Calu3 (cell line): ENCODE measurements around the gene KLHL21. TPM values are rescaled to one million over a fixed set of nuclear protein-coding genes. Genes with fewer than 3 reads are reported as not detected.

Source experiments
- BruUV-seq: library from RNA; stranded (reverse); fragments of 400-500 nt; replicated peaks from 2 replicates; lab custom pipeline; 2021; lab: Mats Ljungman, UMichigan
- CTCF ChIA-PET: fragments of 300-600 bp; sonication (Branson Sonifier 250); formaldehyde crosslinking; loops from one replicate; lab custom pipeline; 2022; ENCODE audit warnings: antibody characterized with exemption; lab: Charles Lee
- DNase-seq: peaks from one replicate; pipeline ENCODE4 v3.0.0; 2022
- H3K27ac Mint-ChIP-seq: one replicate; pipeline ENCODE4 v1.8.0; 2022; ENCODE audit warnings: mixed read lengths; ENCODE audit not compliant: unreplicated experiment
- H3K27me3 Mint-ChIP-seq: one replicate; pipeline ENCODE4 v1.8.0; 2022; ENCODE audit warnings: mixed read lengths; ENCODE audit not compliant: unreplicated experiment
- H3K36me3 Mint-ChIP-seq: one replicate; pipeline ENCODE4 v1.8.0; 2022; ENCODE audit warnings: mild to moderate bottlenecking, moderate library complexity, mixed read lengths; ENCODE audit not compliant: insufficient read depth, unreplicated experiment
- H3K4me1 Mint-ChIP-seq: one replicate; pipeline ENCODE4 v1.8.0; 2022; ENCODE audit warnings: mild to moderate bottlenecking, low read depth, mixed read lengths; ENCODE audit not compliant: unreplicated experiment
- H3K4me3 Mint-ChIP-seq: one replicate; pipeline ENCODE4 v1.8.0; 2022; ENCODE audit warnings: mild to moderate bottlenecking, low read depth, moderate library complexity, mixed read lengths; ENCODE audit not compliant: unreplicated experiment
- H3K9me3 Mint-ChIP-seq: one replicate; pipeline ENCODE4 v1.8.0; 2022; ENCODE audit warnings: low read depth, mixed read lengths; ENCODE audit not compliant: unreplicated experiment
- CTCF ChIP-seq: fragments of 200-600 bp; IDR thresholded peaks from one replicate; pipeline ENCODE4 v1.8.0; 2022; ENCODE audit warnings: antibody characterized with exemption; ENCODE audit not compliant: unreplicated experiment
- intact Hi-C: fragments of 100-400 bp; cut with micrococcal nuclease; formaldehyde crosslinking; loops from one replicate; pipeline ENCODE4 v1.10.0; 2022; ENCODE audit not compliant: unreplicated experiment
- total RNA-seq: library from RNA; stranded (reverse); gene quantifications from 2 replicates; pipeline ENCODE4 v1.2.3, GENCODE V29; 2022

KLHL21 gene
- total RNA-seq, 1 experiment from 2014 or later = 21.8 TPM

- peak; percentile 49 for DNase-seq
- Mint-ChIP-seq H3K36me3 (peaks cover 39% of the 10 kb centered on the region), H3K27ac (peak overlapping the region; percentile 91), H3K9me3 (no peaks in the 10 kb centered on the region), H3K27me3 (no peaks in the 10 kb centered on the region), H3K4me1 (no peaks in the 10 kb centered on the region), H3K4me3 (peak overlapping the region; percentile 93)
- intact Hi-C loops = no loop called here
- TSS peak; percentile 83 for BruUV-seq
- no peak for TF ChIP-seq CTCF
- CTCF ChIA-PET = no interaction called here
These were observed 10.1 kb upstream of the KLHL21 start for GRCh38 chr1:6612641-6613360.

- intact Hi-C loops = loop anchor here (10.0 kb wide), 1 partner anchor 49 kb away; the partner anchor contains the start of genes NOL9 and TAS1R1
- BruUV-seq = no TSS peak
- CTCF ChIA-PET = interaction anchor here (0.5 kb wide), 1 partner anchor 349 kb away, joined by 3 read pairs; no protein-coding TSS in a partner anchor
- no peak for TF ChIP-seq CTCF
- DNase-seq = peak; percentile 46
- Mint-ChIP-seq H3K36me3 (peaks cover 45% of the 10 kb centered on the region), H3K4me3 (peak overlapping the region; percentile 87), H3K9me3 (no peaks in the 10 kb centered on the region), H3K27me3 (no peaks in the 10 kb centered on the region), H3K4me1 (no peaks in the 10 kb centered on the region), H3K27ac (peak overlapping the region; percentile 68)
These were observed 1.4 kb upstream of the KLHL21 start for GRCh38 chr1:6603915-6604558.

DNA sequence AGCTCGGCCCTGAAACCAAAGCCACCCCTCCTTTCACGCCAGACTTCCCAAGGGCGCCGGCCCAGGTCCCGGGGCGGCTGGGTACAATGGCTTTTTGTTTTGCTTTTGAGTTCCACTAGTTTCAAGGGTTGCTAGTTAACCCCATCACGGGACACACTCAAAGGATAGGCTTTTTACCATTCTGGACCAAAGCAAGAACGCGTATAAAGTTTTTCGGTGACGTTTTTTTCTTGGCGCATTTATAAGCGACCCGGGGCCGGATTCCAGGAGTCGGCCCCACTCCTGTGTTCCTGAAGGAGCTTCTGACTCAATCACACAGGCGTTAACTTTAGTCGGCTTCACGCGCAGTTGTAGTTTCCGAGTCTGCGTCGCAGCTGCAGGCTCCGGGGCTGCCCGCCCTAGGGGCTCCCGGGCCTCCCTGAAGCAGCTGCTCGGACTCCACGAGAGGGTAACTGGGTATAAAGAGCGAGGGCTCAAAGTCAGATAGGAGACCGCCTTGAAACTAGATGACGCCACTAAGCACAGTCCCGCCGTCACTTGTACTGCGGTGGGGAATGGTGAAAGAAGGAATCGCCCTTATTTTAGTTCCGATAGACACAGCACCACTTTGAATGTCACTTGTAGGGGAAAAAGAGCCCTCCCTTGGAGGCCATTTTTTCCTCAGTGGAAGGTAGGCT lies 707 bp upstream of the KLHL21 start:
- no peak for DNase-seq
- TF ChIP-seq CTCF = no peak
- intact Hi-C loops = loop anchor here (10.0 kb wide), 1 partner anchor 49 kb away; the partner anchor contains the start of genes NOL9 and TAS1R1
- TSS peak; percentile 57 for BruUV-seq
- Mint-ChIP-seq H3K4me1 (no peaks in the 10 kb centered on the region), H3K9me3 (no peaks in the 10 kb centered on the region), H3K27me3 (no peaks in the 10 kb centered on the region), H3K4me3 (peak overlapping the region; percentile 87), H3K36me3 (peaks cover 52% of the 10 kb centered on the region), H3K27ac (peak overlapping the region; percentile 68)
- CTCF ChIA-PET = interaction anchor here (0.5 to 0.6 kb wide), 2 partner anchors 328 to 350 kb away, joined by 3 read pairs; no protein-coding TSS in a partner anchor

GRCh38 chr1:6601923-6602668 lies 573 bp downstream of the KLHL21 start:
- intact Hi-C loops = loop anchor here (10.0 kb wide), 1 partner anchor 47 kb away; the partner anchor contains the start of genes NOL9 and TAS1R1
- peak; percentile 22 for DNase-seq
- Mint-ChIP-seq H3K4me1 (no peaks in the 10 kb centered on the region), H3K4me3 (peak overlapping the region; percentile 87), H3K27ac (no peak overlapping the region), H3K9me3 (no peaks in the 10 kb centered on the region), H3K27me3 (no peaks in the 10 kb centered on the region), H3K36me3 (peaks cover 59% of the 10 kb centered on the region)
- BruUV-seq = no TSS peak
- CTCF ChIA-PET = interaction anchor here (0.9 to 2.1 kb wide), 2 partner anchors 9 to 23 kb away, joined by 3 to 5 read pairs; partner anchors contain the start of gene ZBTB48
- TF ChIP-seq CTCF = no peak
